BJ (cell line): Measurements from ENCODE around the gene CHRNA9. TPM values are rescaled to one million over a fixed set of nuclear protein-coding genes. Genes with fewer than 3 reads are reported as not detected.

ENCODE experiments used
- CTCF ChIA-PET: fragments of 350-600 bp; formaldehyde crosslinking; extraction: SDS; loops from one replicate; lab custom pipeline; 2021; ENCODE audit warnings: antibody characterized with exemption, inconsistent platforms; lab: Yijun Ruan, JAX
- POLR2A ChIA-PET: fragments of 300-600 bp; sonication (Branson Sonifier 250); formaldehyde crosslinking; extraction: SDS; loops from one replicate; lab custom pipeline; 2021; ENCODE audit warnings: antibody characterized with exemption; lab: Charles Lee
- DNase-seq: peaks from one replicate; pipeline ENCODE4 v3.0.0-alpha.2; 2011; ENCODE audit warnings: low read depth
- H3K27me3 ChIP-seq: 2 replicates; pipeline ENCODE4 v1.6.0; 2011; ENCODE audit warnings: low read length; ENCODE audit not compliant: control insufficient read depth, insufficient read depth
- H3K36me3 ChIP-seq: 2 replicates; pipeline ENCODE4 v1.5.1; 2011; ENCODE audit warnings: low read length; ENCODE audit not compliant: control insufficient read depth, insufficient read depth
- H3K4me3 ChIP-seq: 2 replicates; pipeline ENCODE4 v1.5.1; 2011; ENCODE audit warnings: low read depth, mild to moderate bottlenecking, control low read depth, low read length
- CTCF ChIP-seq: IDR thresholded peaks from 2 replicates; pipeline ENCODE4 v1.5.1; 2011; ENCODE audit warnings: low read depth, mild to moderate bottlenecking, control low read depth, inconsistent platforms, low read length, moderate library complexity; ENCODE audit not compliant: insufficient read depth
- polyA plus RNA-seq: library from polyadenylated mRNA; depleted of rRNA; stranded (reverse); fragments of >200 nt; gene quantifications from 2 replicates; pipeline ENCODE4 v1.2.3, GENCODE V29; 2011

CHRNA9 gene
- polyA plus RNA-seq, 1 experiment, result 0.12 TPM

DNA sequence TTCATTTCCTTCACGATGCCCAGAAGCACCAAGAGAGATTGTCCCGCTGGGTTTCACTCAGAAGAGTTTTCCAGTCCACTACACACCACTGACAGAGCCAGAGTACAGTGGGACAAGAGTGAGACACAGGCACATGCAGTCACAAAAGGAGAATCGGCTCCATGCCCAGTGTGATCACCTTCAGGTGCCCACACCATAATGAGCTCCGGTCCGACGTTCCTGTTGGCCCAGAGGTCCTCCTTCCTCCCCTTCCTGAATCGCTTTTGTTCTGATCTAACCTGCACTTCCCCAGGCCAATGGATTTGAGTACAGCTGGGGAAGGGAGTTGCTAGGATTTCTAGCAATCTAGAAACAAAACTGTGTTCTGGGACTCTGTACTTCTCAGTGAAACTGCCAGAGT is 4.6 kb upstream of the CHRNA9 start:
- POLR2A ChIA-PET, result no interaction called here
- Histone ChIP-seq H3K36me3 (no peaks in the 10 kb centered on the region), H3K27me3 (peaks cover 3% of the 10 kb centered on the region; the same call in 1 of the 2 replicates), H3K4me3 (no peak overlapping the region)
- no peak for TF ChIP-seq CTCF
- no peak for DNase-seq
- CTCF ChIA-PET, result interaction anchor here (2.6 kb wide), 1 partner anchor 14 kb away, joined by 13 read pairs; no protein-coding TSS in a partner anchor

- no peak for DNase-seq
- POLR2A ChIA-PET, result no interaction called here
- H3K27me3 ChIP-seq, result peaks cover 3% of the 10 kb centered on the region; the same call in 1 of the 2 replicates
- no peak overlapping the region for H3K4me3 ChIP-seq
- CTCF ChIA-PET, result interaction anchor here (2.6 kb wide), 1 partner anchor 14 kb away, joined by 13 read pairs; no protein-coding TSS in a partner anchor
- H3K36me3 ChIP-seq, result no peaks in the 10 kb centered on the region
- TF ChIP-seq CTCF, result no peak
Observed at GRCh38 chr4:40331101-40331745, 3.9 kb upstream of the CHRNA9 start.

GRCh38 chr4:40331961-40332360 is 3.2 kb upstream of the CHRNA9 start:
- H3K27me3 ChIP-seq, result peaks cover 3% of the 10 kb centered on the region; the same call in 1 of the 2 replicates
- ChIA-PET CTCF (interaction anchor here (2.6 kb wide), 1 partner anchor 15 kb away, joined by 13 read pairs; no protein-coding TSS in a partner anchor), POLR2A (no interaction called here)
- TF ChIP-seq CTCF, result no peak
- no peak for DNase-seq
- H3K36me3 ChIP-seq, result no peaks in the 10 kb centered on the region
- no peak overlapping the region for H3K4me3 ChIP-seq

DNA sequence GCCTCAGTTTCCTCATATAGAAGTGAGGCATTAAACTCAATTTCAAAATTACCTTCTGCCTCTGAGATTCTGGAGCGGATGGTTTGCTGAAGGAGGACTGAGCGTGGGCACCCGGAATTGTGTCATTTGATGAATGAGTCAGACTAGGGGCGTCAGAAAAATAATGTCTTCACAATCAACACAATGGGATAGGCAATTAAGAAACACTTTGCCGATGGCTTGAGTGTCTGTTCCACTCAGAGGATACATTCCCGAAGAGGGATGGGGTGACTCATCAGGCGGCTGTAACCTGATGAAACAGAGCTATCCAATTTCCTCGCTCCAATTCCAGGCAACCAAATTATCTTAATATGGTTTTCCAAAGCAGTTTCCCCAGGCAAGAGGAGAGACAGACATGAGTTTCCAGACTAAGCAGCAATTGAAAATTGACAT is 1.2 kb upstream of the CHRNA9 start:
- TF ChIP-seq CTCF, result no peak
- POLR2A ChIA-PET, result interaction anchor here (1.0 kb wide), 1 partner anchor 12 kb away, joined by 3 read pairs; no protein-coding TSS in a partner anchor
- no peaks in the 10 kb centered on the region for H3K36me3 ChIP-seq
- H3K4me3 ChIP-seq, result no peak overlapping the region
- CTCF ChIA-PET, result interaction anchor here (0.5 to 2.9 kb wide), 4 partner anchors 9 to 1385 kb away, joined by 3 to 22 read pairs (median 9); partner anchors contain the start of gene N4BP2
- 0 out of 2 replicates have a peak, but pooled peaks cover 1% of the 10 kb centered on the region for H3K27me3 ChIP-seq
- DNase-seq, result peak; percentile 46

- TF ChIP-seq CTCF, result no peak
- CTCF ChIA-PET, result interaction anchor here (1.0 to 2.9 kb wide), 4 partner anchors 10 to 180 kb away, joined by 3 to 22 read pairs (median 9); no protein-coding TSS in a partner anchor
- peak; percentile 13 for DNase-seq
- Histone ChIP-seq H3K4me3 (no peak overlapping the region), H3K36me3 (no peaks in the 10 kb centered on the region), H3K27me3 (0 out of 2 replicates have a peak, but pooled peaks cover 1% of the 10 kb centered on the region)
- POLR2A ChIA-PET, result no interaction called here
Observed at GRCh38 chr4:40335525-40335894, 377 bp downstream of the CHRNA9 start.
